Suprapubic skin (tissue), 4 donors: ENCODE data around the gene STK40.

Source experiments
- CTCF ChIP-seq, 2 donors: fragments of 200-600 bp in 1 of 2; fragments of 450-650 bp in 1 of 2; sonication (generic) in 1 of 2; IDR thresholded peaks; one replicate each; pipeline ENCODE4 v1.5.1; 2016 to 2019; ENCODE audit warnings: antibody characterized with exemption in 2 of 2, mild to moderate bottlenecking in 1 of 2, moderate library complexity in 1 of 2
- EP300 ChIP-seq: sonication (generic); formaldehyde crosslinking; IDR thresholded peaks from one replicate; pipeline ENCODE4 v1.6.1; 2017; ENCODE audit warnings: antibody characterized with exemption
- POLR2A ChIP-seq, 2 donors: fragments of 450-650 bp; IDR thresholded peaks; one replicate each; pipeline ENCODE4 v1.6.1; 2017; ENCODE audit warnings: antibody characterized with exemption in 2 of 2, mild to moderate bottlenecking in 2 of 2, moderate library complexity in 2 of 2
- POLR2AphosphoS5 ChIP-seq, 3 donors: sonication (generic); formaldehyde crosslinking; IDR thresholded peaks; one replicate each; pipeline ENCODE4 v1.6.1; 2017; ENCODE audit warnings: antibody characterized with exemption in 3 of 3

- TF ChIP-seq CTCF (IDR thresholded peaks at IDR 0.05) (no peak), POLR2A (IDR thresholded peaks at IDR 0.05) (no peak), POLR2AphosphoS5 (IDR thresholded peaks at IDR 0.05) (no peak), EP300 (no peak)
Observed at GRCh38 chr1:36303650-36304360, 81.9 kb downstream of the STK40 start.
